Pancreas (tissue), 10 donors: ENCODE data around the gene ROPN1L. TPM values are rescaled to one million over a fixed set of nuclear protein-coding genes. Genes with fewer than 3 reads are reported as not detected.
"Not testable (repeated sequence)": the region's sequence is repeated elsewhere in the genome, so short reads cannot be mapped to it uniquely, and the experiment has no call there.

ENCODE experiments used
- ATAC-seq, 4 donors: fragments of 200-7000 bp; cut with Tn5 transposase; one replicate each; pipeline versions ENCODE4 v1.8.0 to v1.9.1; 2020; ENCODE audit warnings: mild to moderate bottlenecking in 4 of 4, moderate library complexity in 4 of 4
- DNase-seq, 6 donors: peaks; one replicate each; pipeline ENCODE4 v3.0.0-alpha.2; 2020
- FAIRE-seq: peaks from 2 replicates; lab custom pipeline; 2012; peaks lifted over from hg19 to GRCh38; lab: Jason Lieb, UNC
- H3K27ac ChIP-seq, 4 donors: fragments of 200-600 bp; sonication (generic); 1 replicate in 3 of 4; 2 replicates in 1 of 4; pipeline versions ENCODE4 v1.5.0 to v1.8.0; 2020
- H3K27me3 ChIP-seq, 4 donors: fragments of 200-600 bp; one replicate each; pipeline ENCODE4 v1.8.0; 2021
- H3K36me3 ChIP-seq, 3 donors: fragments of 200-600 bp; sonication (generic) in 1 of 3; one replicate each; pipeline versions ENCODE4 v1.5.0 to v1.8.0; 2020 to 2021
- H3K4me1 ChIP-seq, 3 donors: fragments of 200-600 bp; one replicate each; pipeline ENCODE4 v1.8.0; 2021
- H3K4me3 ChIP-seq, 4 donors: fragments of 200-600 bp; sonication (generic) in 2 of 4; one replicate each; pipeline versions ENCODE4 v1.5.0 to v1.8.0; 2020 to 2021
- H3K9me3 ChIP-seq, 4 donors: fragments of 200-600 bp; one replicate each; pipeline ENCODE4 v1.8.0; 2021
- CTCF ChIP-seq, 4 donors: fragments of 200-600 bp; sonication (generic) in 3 of 4; IDR thresholded peaks; one replicate each; pipeline versions ENCODE4 v1.5.0 to v1.8.0; 2021; ENCODE audit warnings: antibody characterized with exemption in 4 of 4
- WGBS, 2 donors: extraction: QIAGEN DNeasy Blood & Tissue Kit; methylation state at CpG; one replicate each; pipeline ENCODE4 v1.1.7; 2013; 5-methylcytosine and 5-hydroxymethylcytosine counted together
- intact Hi-C, 3 donors: fragments of 100-400 bp; cut with DNase I; formaldehyde crosslinking; loops; one replicate each; pipeline versions ENCODE4 v1.11.1 to v1.14.2; 2022
- polyA plus RNA-seq, 2 donors: library from polyadenylated mRNA; stranded (reverse); fragments of 200-250 nt; gene quantifications; one replicate each; pipeline ENCODE4 v1.2.3, GENCODE V29; 2013
- total RNA-seq, 6 donors: library from RNA; stranded (reverse); fragmentation: NEBNext Ultra II Directional in 4 of 6; extraction: Animal tissue kit (Norgen Biotek cat#: 25700) in 4 of 6; gene quantifications; one replicate each; pipeline versions ENCODE4 v1.2.1 to v1.2.4, GENCODE V29; 2021 to 2023
- donor health status: healthy with polysubstance abuse.
- donor health status: DM: no; HTN: no; CAD: no; lungs with moderate emphysema.
- donor health status: DM: no; HTN: no; CAD: no.
- donor health status: control.
- donor health status: control.
- donor health status: Bipolar disorder and iron deficiency.
- donor health status: DM: yes; HTN: yes; CAD: no.
- donor health status: DM: no; HTN: no; CAD: no.
- donor health status: DM: no; HTN: no; CAD: no.
- donor health status: DM: yes; HTN: yes; CAD: no.

ROPN1L gene
- total and polyA plus RNA-seq, 8 donors = 0.18 to 1.9 (median 0.60) TPM

DNA sequence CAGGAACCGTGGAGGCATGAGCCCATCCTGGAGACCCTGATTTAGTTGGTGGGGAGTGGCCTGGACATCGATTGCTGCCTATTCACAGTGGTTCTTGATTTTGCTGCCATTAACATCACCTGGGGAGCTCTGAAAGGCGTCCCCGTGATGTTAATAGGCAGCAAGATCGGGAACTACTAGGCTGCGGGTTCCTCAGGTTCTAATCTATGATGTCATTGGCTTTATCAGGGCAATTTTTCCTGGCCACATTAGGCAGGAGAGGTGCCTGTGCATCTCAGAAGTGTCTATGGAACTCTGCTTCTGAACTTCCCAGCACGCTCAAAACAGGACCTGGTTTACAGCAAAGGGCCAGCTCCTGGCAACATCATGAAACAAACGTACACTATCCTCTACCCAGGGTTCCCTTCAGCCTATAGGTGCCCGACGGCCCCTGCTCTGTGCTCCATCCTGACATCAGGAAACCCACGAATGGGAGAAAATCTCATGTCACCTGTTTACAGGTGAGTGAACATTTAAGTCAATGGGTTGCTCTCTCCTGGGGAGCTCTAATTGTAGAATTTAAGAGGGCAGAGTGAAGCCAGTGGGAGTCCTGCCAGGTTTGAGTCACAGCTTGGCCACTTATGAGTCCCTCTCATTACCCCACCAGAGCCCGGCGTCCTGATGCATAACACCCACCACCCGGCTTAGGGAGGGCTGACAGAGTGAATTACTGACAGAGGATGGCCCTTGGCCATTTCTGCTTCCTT, 49.4 kb downstream of the ROPN1L start:
- no peak for TF ChIP-seq CTCF (IDR thresholded peaks at IDR 0.05)
- no peak overlapping the region for H3K27ac ChIP-seq
- intact Hi-C loops = no loop called here
- FAIRE-seq = no peak
- H3K27me3 ChIP-seq = no peaks in the 10 kb centered on the region
- H3K4me3 ChIP-seq = no peak overlapping the region
- H3K36me3 ChIP-seq = no peaks in the 10 kb centered on the region
- no peak for DNase-seq
- WGBS, 2 donors = 47 to 63% methylated on average over 14 of the region's 14 CpGs
- no peaks in the 10 kb centered on the region for H3K4me1 ChIP-seq
- ATAC-seq = no peak
- H3K9me3 ChIP-seq = no peaks in the 10 kb centered on the region

DNA sequence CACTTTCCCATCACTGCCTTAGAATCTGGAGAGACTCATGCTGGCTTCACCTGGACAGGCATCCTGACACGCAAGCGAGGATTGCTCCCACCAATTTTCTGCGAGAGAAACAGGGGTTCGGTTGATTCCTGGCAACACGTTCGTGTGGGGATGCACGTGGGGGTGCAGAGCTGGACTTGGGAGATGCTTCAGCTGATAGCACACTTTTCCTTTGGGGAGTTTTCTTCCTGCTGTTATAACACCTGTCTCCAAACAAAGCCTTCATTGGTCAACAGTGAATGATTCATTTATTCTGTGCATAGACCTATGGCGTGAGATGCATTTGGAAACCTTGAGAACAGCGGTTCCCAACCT, 50.0 kb downstream of the ROPN1L start:
- intact Hi-C loops = no loop called here

DNA sequence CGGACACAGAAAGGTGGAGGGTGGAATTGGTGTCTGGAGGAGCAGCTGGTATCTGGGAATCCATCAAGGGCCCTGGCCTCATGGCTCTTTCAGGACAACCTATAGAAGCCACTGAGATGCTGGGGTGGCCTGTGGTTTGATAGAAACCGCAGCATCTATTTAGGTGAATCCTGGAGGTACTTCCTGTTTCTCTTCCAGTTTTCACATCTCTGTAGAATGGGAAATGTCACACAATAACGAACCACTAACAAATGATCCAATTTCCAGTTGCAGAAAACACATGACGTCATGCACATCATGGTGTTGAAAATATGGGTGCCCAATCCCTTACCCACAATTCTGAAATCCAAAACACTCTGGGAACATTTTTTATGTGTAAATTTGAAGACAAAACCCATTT, 52.2 kb downstream of the ROPN1L start:
- 77 to 81% methylated on average over 4 of the region's 4 CpGs for WGBS, 2 donors
- FAIRE-seq (no peak), ATAC-seq (no peak), DNase-seq (no peak)
- H3K4me1 ChIP-seq = no peaks in the 10 kb centered on the region
- no peaks in the 10 kb centered on the region for H3K36me3 ChIP-seq
- H3K9me3 ChIP-seq = no peaks in the 10 kb centered on the region
- TF ChIP-seq CTCF (IDR thresholded peaks at IDR 0.05) = no peak
- no peaks in the 10 kb centered on the region for H3K27me3 ChIP-seq
- intact Hi-C loops = no loop called here
- no peak overlapping the region for H3K27ac ChIP-seq
- no peak overlapping the region for H3K4me3 ChIP-seq

More for the DNA sequence above, 50.0 kb downstream of the ROPN1L start:
- Histone ChIP-seq H3K9me3 (no peaks in the 10 kb centered on the region), H3K27me3 (no peaks in the 10 kb centered on the region), H3K36me3 (no peaks in the 10 kb centered on the region), H3K27ac (no peak overlapping the region), H3K4me3 (no peak overlapping the region), H3K4me1 (no peaks in the 10 kb centered on the region)
- FAIRE-seq = no peak
- 77 to 84% methylated on average over 9 of the region's 9 CpGs for WGBS, 2 donors
- ATAC-seq = no peak
- DNase-seq = no peak
- TF ChIP-seq CTCF (IDR thresholded peaks at IDR 0.05) = no peak

GRCh38 chr5:10494497-10494896, 52.8 kb downstream of the ROPN1L start:
- intact Hi-C loops, FAIRE-seq, DNase-seq: not testable (repeated sequence)

DNA sequence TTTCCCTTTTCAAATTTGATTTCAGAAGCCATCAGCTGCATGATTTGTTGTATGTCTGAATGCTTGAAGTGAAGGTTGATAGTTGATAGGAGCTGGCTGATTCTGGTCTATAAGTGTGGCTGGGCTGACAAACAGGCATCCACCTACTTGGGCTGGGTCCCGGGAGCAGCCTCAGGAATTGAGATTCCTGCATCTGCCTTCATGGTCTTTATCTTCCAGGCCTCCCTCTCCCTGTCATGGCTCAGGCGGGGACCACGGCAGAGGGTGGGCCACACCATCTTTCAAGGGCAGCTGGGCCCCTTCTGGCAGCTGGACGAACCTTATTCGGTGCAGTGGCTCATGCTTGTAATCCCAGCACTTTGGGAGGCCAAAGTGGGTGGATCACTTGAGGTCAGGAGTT, 55.9 kb downstream of the ROPN1L start:
- Histone ChIP-seq H3K36me3 (no peaks in the 10 kb centered on the region), H3K4me3 (no peak overlapping the region), H3K9me3 (no peaks in the 10 kb centered on the region), H3K27me3 (no peaks in the 10 kb centered on the region), H3K27ac (no peak overlapping the region), H3K4me1 (no peaks in the 10 kb centered on the region)
- DNase-seq = no peak
- ATAC-seq = no peak
- FAIRE-seq = no peak
- no peak for TF ChIP-seq CTCF (IDR thresholded peaks at IDR 0.05)
- 63 to 77% methylated on average over 5 of the region's 5 CpGs for WGBS, 2 donors
- intact Hi-C loops = no loop called here

More at GRCh38 chr5:10494497-10494896, 52.8 kb downstream of the ROPN1L start:
- not testable (repeated sequence) for H3K27me3 ChIP-seq, H3K27ac ChIP-seq, H3K4me3 ChIP-seq, H3K36me3 ChIP-seq, ATAC-seq, H3K4me1 ChIP-seq, H3K9me3 ChIP-seq
- 58 to 59% methylated on average over 6 of the region's 6 CpGs for WGBS, 2 donors
